HG03354 (cell line): ENCODE measurements around the gene EIPR1.
"Not testable (repeated sequence)": the region's sequence is repeated elsewhere in the genome, so short reads cannot be mapped to it uniquely, and the experiment has no call there.

Experiments used
- ATAC-seq: cut with Tn5 transposase; IDR thresholded peaks from one replicate; pipeline ENCODE4 v1.9.1; 2021; ENCODE audit warnings: mild to moderate bottlenecking; ENCODE audit not compliant: unreplicated experiment, poor library complexity, severe bottlenecking

EIPR1 gene

GRCh38 chr2:3404349-3404894 is 26.8 kb upstream of the EIPR1 start:
- ATAC-seq: no peak

- ATAC-seq: peak; percentile 99
Measured at GRCh38 chr2:3403587-3404334, 26.1 kb upstream of the EIPR1 start.

- ATAC-seq: no peak
Measured at GRCh38 chr2:3399829-3400228, 22.2 kb upstream of the EIPR1 start.

GRCh38 chr2:3399381-3399780 is 21.8 kb upstream of the EIPR1 start:
- no peak for ATAC-seq

- ATAC-seq: no peak
Measured at GRCh38 chr2:3398857-3399256, 21.2 kb upstream of the EIPR1 start.

GRCh38 chr2:3396920-3397559 is 19.4 kb upstream of the EIPR1 start:
- ATAC-seq: peak; percentile 58

GRCh38 chr2:3392216-3392615 is 14.6 kb upstream of the EIPR1 start:
- ATAC-seq: no peak

GRCh38 chr2:3390041-3390440 is 12.4 kb upstream of the EIPR1 start:
- ATAC-seq: no peak

GRCh38 chr2:3389193-3389592 is 11.6 kb upstream of the EIPR1 start:
- ATAC-seq: no peak

GRCh38 chr2:3388412-3388738 is 10.8 kb upstream of the EIPR1 start:
- ATAC-seq: no peak

- no peak for ATAC-seq
Measured at GRCh38 chr2:3387644-3388411, 10.2 kb upstream of the EIPR1 start.

GRCh38 chr2:3387011-3387410 is 9.4 kb upstream of the EIPR1 start:
- no peak for ATAC-seq

GRCh38 chr2:3386448-3386958 is 8.9 kb upstream of the EIPR1 start:
- no peak for ATAC-seq

GRCh38 chr2:3379647-3380534 is 2.3 kb upstream of the EIPR1 start, which contains the start of gene TRAPPC12:
Gene TRAPPC12 (plus strand): TSS chr2:3379694. CDS start chr2:3387624, 7,930 bp downstream.
- ATAC-seq: peak; percentile 77

GRCh38 chr2:3379339-3379646 is 1.7 kb upstream of the EIPR1 start:
- ATAC-seq: no peak

GRCh38 chr2:3377279-3377611 is 373 bp downstream of the EIPR1 start:
- peak; percentile 30 for ATAC-seq

GRCh38 chr2:3376821-3377220 is 797 bp downstream of the EIPR1 start:
- no peak for ATAC-seq

- not testable (repeated sequence) for ATAC-seq
Measured at GRCh38 chr2:3369340-3370181, 8.1 kb downstream of the EIPR1 start.

GRCh38 chr2:3368261-3368722 is 9.3 kb downstream of the EIPR1 start:
- no peak for ATAC-seq
